Astrocyte (in vitro differentiated cells and primary cell): Measurements from ENCODE around the gene RRAS.

Experiments used
- CTCF ChIP-seq: IDR thresholded peaks from 2 replicates; pipeline ENCODE4 v1.5.1; 2011; ENCODE audit warnings: low read depth, mild to moderate bottlenecking, inconsistent platforms, low read length, moderate library complexity; ENCODE audit not compliant: insufficient read depth
- EZH2 ChIP-seq: IDR thresholded peaks from 2 replicates; pipeline ENCODE4 v1.6.1; 2012; ENCODE audit warnings: mild to moderate bottlenecking, low read length, inconsistent platforms; ENCODE audit not compliant: insufficient read depth

GRCh38 chr19:49667473-49667872, 27.5 kb upstream of the RRAS start:
- no peak for TF ChIP-seq CTCF
- TF ChIP-seq EZH2, result no peak
